ENCODE measurements around the gene SDC3.
A peak's percentile ranks its signal among the peaks of the same experiment; 100 is the strongest.

Gene SDC3

DNA sequence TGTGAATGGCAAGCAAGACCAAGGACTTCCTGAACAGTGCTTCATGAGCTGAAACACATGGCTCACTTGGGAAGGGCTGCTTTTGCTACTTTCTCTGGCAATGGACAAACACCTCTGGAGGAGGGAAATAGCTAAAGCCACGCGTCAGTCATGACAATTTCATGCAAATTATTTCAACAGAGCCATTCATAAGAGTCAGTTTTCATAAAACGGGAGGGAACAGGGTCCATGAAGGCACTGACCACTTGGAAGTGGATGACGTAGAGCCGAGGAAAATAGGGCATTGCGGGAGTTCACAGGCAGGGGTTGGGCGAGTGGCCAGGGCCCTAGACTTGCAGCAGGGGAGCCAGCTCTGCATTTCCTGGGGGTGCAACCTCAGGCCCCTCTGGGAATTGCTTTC lies 43.9 kb downstream of the SDC3 start:
- in situ Hi-C loops (cut with HindIII; ENCODE audit: low pct_ligation_motif_present, low sequenced_read_pairs): no loop called here
- Histone ChIP-seq H3K4me3 (ENCODE audit: low read depth, low read length) (no peak overlapping the region), H3K27ac (no peak overlapping the region), H3K27me3 (replicated peaks) (no peaks in the 10 kb centered on the region), H3K36me3 (replicated peaks) (no peaks in the 10 kb centered on the region)
- TF ChIP-seq, protein P1, sequence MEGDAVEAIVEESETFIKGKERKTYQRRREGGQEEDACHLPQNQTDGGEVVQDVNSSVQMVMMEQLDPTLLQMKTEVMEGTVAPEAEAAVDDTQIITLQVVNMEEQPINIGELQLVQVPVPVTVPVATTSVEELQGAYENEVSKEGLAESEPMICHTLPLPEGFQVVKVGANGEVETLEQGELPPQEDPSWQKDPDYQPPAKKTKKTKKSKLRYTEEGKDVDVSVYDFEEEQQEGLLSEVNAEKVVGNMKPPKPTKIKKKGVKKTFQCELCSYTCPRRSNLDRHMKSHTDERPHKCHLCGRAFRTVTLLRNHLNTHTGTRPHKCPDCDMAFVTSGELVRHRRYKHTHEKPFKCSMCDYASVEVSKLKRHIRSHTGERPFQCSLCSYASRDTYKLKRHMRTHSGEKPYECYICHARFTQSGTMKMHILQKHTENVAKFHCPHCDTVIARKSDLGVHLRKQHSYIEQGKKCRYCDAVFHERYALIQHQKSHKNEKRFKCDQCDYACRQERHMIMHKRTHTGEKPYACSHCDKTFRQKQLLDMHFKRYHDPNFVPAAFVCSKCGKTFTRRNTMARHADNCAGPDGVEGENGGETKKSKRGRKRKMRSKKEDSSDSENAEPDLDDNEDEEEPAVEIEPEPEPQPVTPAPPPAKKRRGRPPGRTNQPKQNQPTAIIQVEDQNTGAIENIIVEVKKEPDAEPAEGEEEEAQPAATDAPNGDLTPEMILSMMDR (IDR thresholded peaks at IDR 0.05; ENCODE audit: low read depth, low read length, missing control alignments): no peak
- no peak for DNase-seq

DNA sequence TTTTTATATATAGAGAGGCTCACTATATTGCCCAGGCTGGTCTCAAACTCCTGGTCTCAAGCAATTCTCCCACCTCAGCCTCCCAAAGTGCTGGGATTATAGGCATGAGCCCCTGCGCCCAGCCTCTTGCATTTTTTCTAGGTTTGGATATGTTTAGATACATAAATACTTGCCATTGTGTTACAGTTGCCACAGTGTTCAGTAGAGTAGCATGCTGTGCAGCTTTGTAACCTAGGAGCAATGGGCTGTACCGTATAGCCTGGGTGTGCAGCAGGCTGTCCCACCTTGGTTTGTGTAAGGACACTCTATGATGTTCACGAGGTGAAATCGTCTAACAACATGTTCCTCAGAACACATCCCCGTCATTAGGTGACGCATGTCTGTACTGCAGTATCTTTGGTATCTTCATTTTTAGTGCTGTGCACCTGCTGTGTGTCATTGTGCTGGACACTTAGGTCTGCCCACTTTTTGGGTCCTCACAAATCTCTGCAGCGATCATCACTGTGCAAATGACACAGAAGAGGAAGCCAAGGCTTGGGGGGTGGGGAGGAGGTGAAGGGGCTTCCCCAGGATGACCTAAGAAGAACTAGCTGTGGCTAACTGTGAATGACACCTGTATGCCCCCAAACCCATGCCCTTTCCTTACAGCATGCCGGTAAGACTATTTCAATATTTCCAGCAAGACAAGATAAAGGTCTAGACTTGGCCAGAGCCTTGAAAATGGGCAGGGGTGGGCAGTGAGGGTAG lies 44.5 kb downstream of the SDC3 start:
- TF ChIP-seq, protein P1 (IDR thresholded peaks at IDR 0.05; ENCODE audit: low read depth, low read length, missing control alignments): no peak
- Histone ChIP-seq H3K27ac (no peak overlapping the region), H3K27me3 (replicated peaks) (no peaks in the 10 kb centered on the region), H3K36me3 (replicated peaks) (no peaks in the 10 kb centered on the region), H3K4me3 (ENCODE audit: low read depth, low read length) (no peak overlapping the region)
- in situ Hi-C loops (cut with HindIII; ENCODE audit: low pct_ligation_motif_present, low sequenced_read_pairs): no loop called here
- DNase-seq: no peak

DNA sequence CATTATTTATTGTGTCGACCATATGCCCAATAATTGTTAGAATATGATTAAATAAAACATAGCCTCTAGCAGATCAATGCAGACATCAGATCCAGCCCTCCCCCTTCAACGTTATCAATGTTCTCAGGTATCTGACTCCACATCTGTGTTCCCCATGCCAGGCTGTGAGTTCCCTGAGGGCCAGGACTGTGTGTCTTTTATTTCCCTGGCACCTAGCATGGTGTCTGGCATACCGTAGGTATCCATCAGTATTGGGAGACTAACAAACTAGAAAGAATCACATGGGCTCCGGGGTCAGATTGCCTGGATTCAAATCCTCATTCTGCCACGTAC lies 48.3 kb downstream of the SDC3 start:
- Histone ChIP-seq H3K27ac (no peak overlapping the region), H3K27me3 (replicated peaks) (no peaks in the 10 kb centered on the region)
- in situ Hi-C loops (cut with HindIII; ENCODE audit: low pct_ligation_motif_present, low sequenced_read_pairs): no loop called here

DNA sequence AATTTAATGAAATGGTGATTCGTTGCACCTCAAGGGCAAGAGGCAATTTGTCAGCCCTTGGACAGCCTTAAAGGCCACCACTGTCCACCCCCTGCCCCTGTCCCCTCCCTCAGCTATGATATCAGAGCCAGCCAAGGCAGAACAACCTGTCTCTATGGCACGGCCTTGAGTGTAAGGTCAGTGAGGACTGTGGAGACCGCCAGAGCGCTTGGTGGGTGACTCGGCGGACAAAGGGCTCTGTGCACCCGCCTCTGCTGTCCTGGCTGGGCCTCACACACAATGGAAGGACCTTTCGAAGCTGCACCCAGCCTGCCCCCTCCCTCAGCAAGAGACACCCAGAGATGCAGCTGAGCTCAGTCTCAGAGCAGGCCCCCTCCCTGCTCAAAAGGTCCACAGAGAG lies 50.6 kb downstream of the SDC3 start:
- in situ Hi-C loops (cut with HindIII; ENCODE audit: low pct_ligation_motif_present, low sequenced_read_pairs): no loop called here
- no peak overlapping the region for H3K4me3 ChIP-seq (ENCODE audit: low read depth, low read length)
- H3K36me3 ChIP-seq (replicated peaks): no peaks in the 10 kb centered on the region
- no peak for DNase-seq
- TF ChIP-seq, protein P1 (IDR thresholded peaks at IDR 0.05; ENCODE audit: low read depth, low read length, missing control alignments): no peak
- no peaks in the 10 kb centered on the region for H3K27me3 ChIP-seq (replicated peaks)
- H3K27ac ChIP-seq: no peak overlapping the region

More for the DNA sequence above, 48.3 kb downstream of the SDC3 start:
- DNase-seq: no peak
- TF ChIP-seq, protein P1 (IDR thresholded peaks at IDR 0.05; ENCODE audit: low read depth, low read length, missing control alignments): no peak
- Histone ChIP-seq H3K4me3 (ENCODE audit: low read depth, low read length) (no peak overlapping the region), H3K36me3 (replicated peaks) (no peaks in the 10 kb centered on the region)

DNA sequence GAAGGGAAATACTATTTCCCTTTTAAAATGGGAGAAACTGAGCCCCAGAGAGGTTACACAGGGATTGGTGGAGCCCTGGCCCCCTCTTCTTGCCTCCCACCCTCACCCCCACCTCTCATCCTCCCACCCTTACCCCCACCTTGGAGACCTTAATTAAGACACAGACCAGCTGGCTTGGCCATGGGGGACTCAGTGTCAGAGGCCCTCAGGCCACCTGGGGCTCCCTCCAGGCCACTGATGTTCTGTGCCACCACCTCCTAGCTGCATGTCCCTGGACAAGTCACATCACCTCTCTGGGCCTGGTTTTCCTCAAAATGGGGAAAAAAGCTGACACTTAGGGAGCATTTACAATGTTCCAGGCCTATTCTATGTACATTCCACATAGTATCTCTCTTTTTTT lies 51.5 kb downstream of the SDC3 start:
- Histone ChIP-seq H3K27me3 (replicated peaks) (no peaks in the 10 kb centered on the region), H3K4me3 (ENCODE audit: low read depth, low read length) (no peak overlapping the region), H3K36me3 (replicated peaks) (no peaks in the 10 kb centered on the region), H3K27ac (no peak overlapping the region)
- in situ Hi-C loops (cut with HindIII; ENCODE audit: low pct_ligation_motif_present, low sequenced_read_pairs): no loop called here
- no peak for DNase-seq
- TF ChIP-seq, protein P1 (IDR thresholded peaks at IDR 0.05; ENCODE audit: low read depth, low read length, missing control alignments): no peak

DNA sequence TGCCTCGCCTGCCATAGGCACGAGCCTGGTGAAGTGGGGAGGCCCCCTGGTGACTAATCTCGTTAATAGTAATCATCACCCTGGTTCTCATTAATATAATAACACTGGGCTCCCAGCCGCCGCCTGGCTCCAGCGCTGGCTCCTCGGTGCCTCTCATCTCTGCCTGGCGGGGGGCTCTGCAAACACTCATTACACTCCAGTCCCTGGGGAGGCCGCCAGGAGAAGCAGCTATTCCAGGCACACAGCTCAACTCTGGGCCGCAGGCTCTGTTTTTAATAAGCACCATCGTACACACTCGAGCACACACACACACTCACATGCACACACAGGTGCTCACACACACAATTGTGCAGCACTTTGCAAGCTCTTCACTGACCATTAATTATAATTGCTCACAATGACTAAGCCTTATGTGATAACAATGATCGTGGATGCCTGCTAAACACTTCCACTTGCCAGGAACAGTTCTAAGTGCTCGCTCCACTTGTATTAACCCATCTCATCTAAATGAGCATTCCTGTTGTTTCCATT lies 52.2 kb downstream of the SDC3 start:
- H3K36me3 ChIP-seq (replicated peaks): no peaks in the 10 kb centered on the region
- no peak overlapping the region for H3K4me3 ChIP-seq (ENCODE audit: low read depth, low read length)
- in situ Hi-C loops (cut with HindIII; ENCODE audit: low pct_ligation_motif_present, low sequenced_read_pairs): no loop called here
- no peaks in the 10 kb centered on the region for H3K27me3 ChIP-seq (replicated peaks)
- TF ChIP-seq, protein P1 (IDR thresholded peaks at IDR 0.05; ENCODE audit: low read depth, low read length, missing control alignments): peak; percentile 12
- DNase-seq: peak; percentile 43
- no peak overlapping the region for H3K27ac ChIP-seq

Data from brain microvascular endothelial cell (primary cell).